H1 (cell line): ENCODE data around the gene ANXA8L1. TPM values are rescaled to one million over a fixed set of nuclear protein-coding genes. Genes with fewer than 3 reads are reported as not detected.
"Not testable (repeated sequence)": the region's sequence is repeated elsewhere in the genome, so short reads cannot be mapped to it uniquely, and the experiment has no call there.

Source experiments
- CTCF ChIA-PET: fragments of 300-600 bp; sonication (Branson Sonifier 250); formaldehyde crosslinking; loops from one replicate; lab custom pipeline; 2021; ENCODE audit not compliant: partially characterized antibody; lab: Charles Lee
- POLR2A ChIA-PET: fragments of 300-600 bp; sonication (Branson Sonifier 250); formaldehyde crosslinking; loops from one replicate; lab custom pipeline; 2021; ENCODE audit warnings: inconsistent platforms; ENCODE audit not compliant: partially characterized antibody; lab: Charles Lee
- DNase-seq, 2 experiments: peaks; one replicate each; pipeline versions ENCODE4 v3.0.0 to v3.0.0-alpha.2; 2010 to 2022; ENCODE audit warnings: low spot score in 2 of 2, low read depth in 1 of 2, mixed read lengths in 1 of 2
- FAIRE-seq: peaks from 2 replicates; lab custom pipeline; 2011; peaks lifted over from hg19 to GRCh38; lab: Jason Lieb, UNC
- H2AFZ ChIP-seq: 2 replicates; pipeline ENCODE4 v1.8.1; 2012; ENCODE audit warnings: low read length, inconsistent platforms
- H2AK5ac ChIP-seq: 2 replicates; pipeline ENCODE4 v1.6.1; 2013; ENCODE audit warnings: low read depth, low read length
- H2BK120ac ChIP-seq: replicated peaks from 2 replicates; pipeline ENCODE3; 2013; ENCODE audit warnings: low read depth, low read length, inconsistent platforms
- H2BK12ac ChIP-seq: 2 replicates; pipeline ENCODE4 v1.6.1; 2013; ENCODE audit warnings: low read depth, low read length
- H2BK15ac ChIP-seq: 2 replicates; pipeline ENCODE4 v1.6.1; 2013; ENCODE audit warnings: low read length
- H2BK20ac ChIP-seq: 2 replicates; pipeline ENCODE4 v1.6.1; 2013; ENCODE audit warnings: low read length
- H2BK5ac ChIP-seq: 2 replicates; pipeline ENCODE4 v1.6.1; 2013; ENCODE audit warnings: low read depth, low read length
- H3K14ac ChIP-seq: 2 replicates; pipeline ENCODE4 v1.6.1; 2013; ENCODE audit warnings: inconsistent platforms; ENCODE audit not compliant: insufficient read length
- H3K18ac ChIP-seq: 2 replicates; pipeline ENCODE4 v1.6.1; 2013; ENCODE audit warnings: low read length; ENCODE audit errors: extremely low read depth
- H3K23ac ChIP-seq: 2 replicates; pipeline ENCODE4 v1.6.1; 2013; ENCODE audit warnings: inconsistent platforms; ENCODE audit not compliant: insufficient read length
- H3K23me2 ChIP-seq: 2 replicates; pipeline ENCODE4 v1.6.1; 2013; ENCODE audit warnings: low read depth, low read length
- H3K27ac ChIP-seq: 2 replicates; pipeline ENCODE4 v1.6.1; 2011; ENCODE audit warnings: low read depth, low read length, inconsistent platforms
- H3K27me3 ChIP-seq, 4 experiments: replicated peaks in 1 of 4; 1 replicate in 1 of 4; 2 replicates in 3 of 4; pipeline versions ENCODE4 v1.6.1 to v1.8.1; 2011 to 2013; ENCODE audit warnings: low read length in 3 of 4, mild to moderate bottlenecking in 3 of 4, inconsistent platforms in 2 of 4, mixed read lengths in 2 of 4, moderate library complexity in 1 of 4; ENCODE audit not compliant: control insufficient read depth in 3 of 4, insufficient read depth in 3 of 4; ENCODE audit errors: extremely low read depth in 1 of 4
- H3K36me3 ChIP-seq, 4 experiments: 2 replicates each; pipeline versions ENCODE4 v1.6.1 to v1.8.1; 2011 to 2013; ENCODE audit warnings: mild to moderate bottlenecking in 4 of 4, low read length in 3 of 4, moderate library complexity in 2 of 4, control low read depth in 1 of 4, inconsistent platforms in 1 of 4; ENCODE audit not compliant: insufficient read depth in 4 of 4, control insufficient read depth in 2 of 4
- H3K4ac ChIP-seq: replicated peaks from 2 replicates; pipeline ENCODE3; 2013; ENCODE audit warnings: low read length, low read depth, mixed read lengths, inconsistent platforms; ENCODE audit not compliant: insufficient read length
- H3K4me1 ChIP-seq, 4 experiments: replicated peaks in 1 of 4; 1 replicate in 1 of 4; 2 replicates in 3 of 4; pipeline versions ENCODE4 v1.6.1 to v1.8.1; 2011 to 2013; ENCODE audit warnings: low read length in 3 of 4, inconsistent platforms in 2 of 4, mixed read lengths in 1 of 4; ENCODE audit not compliant: insufficient read depth in 4 of 4, control insufficient read depth in 3 of 4
- H3K4me2 ChIP-seq, 2 experiments: 2 replicates each; pipeline versions ENCODE4 v1.6.1 to v1.8.1; 2011 to 2013; ENCODE audit warnings: low read depth in 2 of 2, low read length in 2 of 2, control low read depth in 1 of 2, inconsistent platforms in 1 of 2, mild to moderate bottlenecking in 1 of 2; ENCODE audit not compliant: insufficient read depth in 1 of 2
- H3K4me3 ChIP-seq, 4 experiments: fragments of 200-600, 300-600 bp in 1 of 4; sonication (generic), shearing (Covaris generic), sonication (Bioruptor Twin) in 1 of 4; 2 replicates each; pipeline versions ENCODE4 v1.5.1 to v1.8.1; 2011 to 2016; ENCODE audit warnings: low read length in 4 of 4, low read depth in 3 of 4, control low read depth in 2 of 4, inconsistent platforms in 2 of 4, mild to moderate bottlenecking in 2 of 4, mixed read lengths in 1 of 4, moderate library complexity in 1 of 4; ENCODE audit not compliant: insufficient read depth in 2 of 4; ENCODE audit errors: extremely low read depth in 1 of 4
- H3K56ac ChIP-seq: replicated peaks from 2 replicates; pipeline ENCODE3; 2013; ENCODE audit warnings: low read depth, mild to moderate bottlenecking, mixed read lengths, low read length, inconsistent platforms; ENCODE audit not compliant: insufficient read length
- H3K79me1 ChIP-seq: 2 replicates; pipeline ENCODE4 v1.6.1; 2013; ENCODE audit warnings: low read depth, low read length, control low read depth
- H3K79me2 ChIP-seq, 2 experiments: 2 replicates each; pipeline versions ENCODE4 v1.6.1 to v1.8.1; 2012 to 2013; ENCODE audit warnings: low read length in 2 of 2, mild to moderate bottlenecking in 2 of 2, inconsistent platforms in 1 of 2; ENCODE audit not compliant: insufficient read depth in 2 of 2, control insufficient read depth in 1 of 2
- H3K9ac ChIP-seq, 4 experiments: replicated peaks in 1 of 4; 1 replicate in 1 of 4; 2 replicates in 3 of 4; pipeline versions ENCODE4 v1.6.1 to v1.8.1; 2011 to 2013; ENCODE audit warnings: low read depth in 3 of 4, low read length in 3 of 4, control low read depth in 2 of 4, mild to moderate bottlenecking in 2 of 4, moderate library complexity in 2 of 4, inconsistent platforms in 1 of 4; ENCODE audit errors: extremely low read depth in 1 of 4
- H3K9me3 ChIP-seq, 2 experiments: 2 replicates each; pipeline versions ENCODE4 v1.6.1 to v1.8.1; 2012 to 2013; ENCODE audit warnings: mild to moderate bottlenecking in 2 of 2, moderate library complexity in 2 of 2, control low read depth in 1 of 2, inconsistent platforms in 1 of 2, low read depth in 1 of 2, low read length in 1 of 2, mixed read lengths in 1 of 2; ENCODE audit not compliant: insufficient read depth in 2 of 2
- H4K20me1 ChIP-seq, 2 experiments: replicated peaks in 1 of 2; 2 replicates each; pipeline versions ENCODE3 to v1.8.1; 2011 to 2013; ENCODE audit warnings: inconsistent platforms in 2 of 2, low read length in 2 of 2, mild to moderate bottlenecking in 1 of 2; ENCODE audit not compliant: insufficient read depth in 2 of 2, control insufficient read depth in 1 of 2
- H4K5ac ChIP-seq: 2 replicates; pipeline ENCODE4 v1.6.1; 2013; ENCODE audit warnings: low read length, low read depth, mixed read lengths, inconsistent platforms; ENCODE audit not compliant: insufficient read length
- H4K8ac ChIP-seq: 2 replicates; pipeline ENCODE4 v1.8.0; 2013; ENCODE audit warnings: mild to moderate bottlenecking, moderate library complexity, low read length, inconsistent platforms; ENCODE audit not compliant: insufficient read depth; ENCODE audit errors: extremely low read depth
- H4K91ac ChIP-seq: replicated peaks from 2 replicates; pipeline ENCODE3; 2013; ENCODE audit warnings: low read length, mixed read lengths, inconsistent platforms; ENCODE audit not compliant: insufficient read length
- NRF1 ChIP-seq: IDR thresholded peaks from 2 replicates; pipeline ENCODE4 v1.6.1; 2011; ENCODE audit warnings: mild to moderate bottlenecking, low read depth, low read length, improper control_type of control experiment
- USF2 ChIP-seq: IDR thresholded peaks from 2 replicates; pipeline ENCODE4 v1.6.1; 2011; ENCODE audit warnings: low read length, improper control_type of control experiment
- WGBS, 2 experiments: shearing (Covaris generic) in 1 of 2; methylation state at CpG; one replicate each; pipeline versions ENCODE4 v1.1.6 to v1.1.7; 2013 to 2015; ENCODE audit warnings: low lambda C conversion rate in 2 of 2, mixed read lengths in 2 of 2, inconsistent platforms in 1 of 2, low coverage in 1 of 2, missing lambda C conversion rate in 1 of 2; ENCODE audit not compliant: insufficient replicate concordance in 2 of 2, insufficient coverage in 1 of 2, insufficient read length in 1 of 2; ENCODE audit errors: extremely low coverage in 1 of 2, missing lambda C conversion rate in 1 of 2; 5-methylcytosine and 5-hydroxymethylcytosine counted together
- polyA plus RNA-seq, 7 experiments: library from polyadenylated mRNA; depleted of rRNA in 3 of 7; stranded (reverse) in 5 of 7; unstranded in 2 of 7; fragments of >200 nt in 5 of 7; fragments of 200-250 nt in 2 of 7; gene quantifications; 1 replicate in 5 of 7; 2 replicates in 1 of 7; 4 replicates in 1 of 7; pipeline versions ENCODE4 v1.2.1 to v1.2.3, GENCODE V29; 2011 to 2013; ENCODE audit warnings: missing spikeins in 2 of 7, mixed read lengths in 2 of 7
- total RNA-seq: library from RNA; stranded (reverse); fragmentation: NEBNext Ultra II Directional; extraction: Animal tissue kit (Norgen Biotek cat#: 25700); gene quantifications from 2 replicates; pipeline ENCODE4 v1.2.1, GENCODE V29; 2021

Gene ANXA8L1
- total and polyA plus RNA-seq, 2 of the 8 experiments (the other 6 are each of a cell fraction or from before 2014, with no cell fraction given), result not detected

- TF ChIP-seq NRF1, result no peak
- no peak for TF ChIP-seq USF2
- TF ChIP-seq, all 59 proteins: peak for 0
Observed at GRCh38 chr10:46330894-46331293, 44.7 kb upstream of the ANXA8L1 start (continued).

- H4K5ac ChIP-seq, H3K18ac ChIP-seq, H3K79me1 ChIP-seq, H3K4me2 ChIP-seq, H3K79me2 ChIP-seq, H2BK15ac ChIP-seq, H3K4ac ChIP-seq, H2BK20ac ChIP-seq, POLR2A ChIA-PET, H3K56ac ChIP-seq, H4K8ac ChIP-seq, H2AK5ac ChIP-seq, CTCF ChIA-PET, H4K91ac ChIP-seq, H3K4me3 ChIP-seq, H2BK120ac ChIP-seq, H2BK5ac ChIP-seq, DNase-seq, H3K36me3 ChIP-seq, H3K14ac ChIP-seq, H2AFZ ChIP-seq, H3K23me2 ChIP-seq, H3K4me1 ChIP-seq, H3K9ac ChIP-seq, FAIRE-seq, H3K27me3 ChIP-seq, H3K23ac ChIP-seq, H3K9me3 ChIP-seq, H2BK12ac ChIP-seq, H3K27ac ChIP-seq, H4K20me1 ChIP-seq: not testable (repeated sequence)
- 94% methylated on average over 4 of the region's 4 CpGs; no CpG with 5 or more reads in 1 of the 2 experiments for WGBS, 2 experiments
Observed at GRCh38 chr10:46365484-46365883, 10.1 kb upstream of the ANXA8L1 start.
